HepG2 (cell line): ENCODE data around the gene CDC123. TPM values are rescaled to one million over a fixed set of nuclear protein-coding genes. Genes with fewer than 3 reads are reported as not detected.
A peak's percentile ranks its signal among the peaks of the same experiment; 100 is the strongest.

ENCODE experiments used
- ATAC-seq: fragments of 200-7000 bp; cut with Tn5 transposase; 3 replicates; pipeline ENCODE4 v1.9.1; 2020; ENCODE audit warnings: mild to moderate bottlenecking, moderate library complexity
- BruUV-seq: library from RNA; stranded (reverse); fragments of 400-500 nt; replicated peaks from 2 replicates; lab custom pipeline; 2021; lab: Mats Ljungman, UMichigan
- CTCF ChIA-PET: fragments of 300-600 bp; formaldehyde crosslinking; extraction: SDS; loops from one replicate; lab custom pipeline; 2021; ENCODE audit warnings: low total read pairs, inconsistent platforms, low intra/inter-chr PET ratio; lab: Yijun Ruan, JAX
- POLR2A ChIA-PET: fragments of 350-600 bp; sonication (Branson Sonifier 250); formaldehyde crosslinking; loops from one replicate; lab custom pipeline; 2020; ENCODE audit warnings: antibody characterized with exemption, inconsistent platforms; lab: Yijun Ruan, JAX
- DNase-seq: peaks from one replicate; pipeline ENCODE4 v3.0.0-alpha.2; 2015; ENCODE audit warnings: low spot score
- FAIRE-seq: peaks from 3 replicates; lab custom pipeline; 2011; peaks lifted over from hg19 to GRCh38; lab: Jason Lieb, UNC
- H2AFZ ChIP-seq: one replicate; pipeline ENCODE4 v1.6.1; 2011; ENCODE audit warnings: low read length, inconsistent platforms
- H3K27ac ChIP-seq: fragments of 300-600 bp; 3 replicates; pipeline ENCODE4 v1.8.0; 2011; ENCODE audit warnings: mixed run types, mild to moderate bottlenecking, mixed read lengths, low read length, inconsistent platforms; ENCODE audit not compliant: insufficient read depth; ENCODE audit errors: extremely low read length
- H3K27me3 ChIP-seq, 2 experiments: fragments of 200-600 bp in 1 of 2; 2 replicates in 1 of 2; 3 replicates in 1 of 2; pipeline versions ENCODE4 v1.6.0 to v1.8.0; 2011; ENCODE audit warnings: low read length in 2 of 2, mild to moderate bottlenecking in 2 of 2, moderate library complexity in 2 of 2, inconsistent platforms in 1 of 2; ENCODE audit not compliant: insufficient read depth in 2 of 2, control insufficient read depth in 1 of 2
- H3K36me3 ChIP-seq, 2 experiments: fragments of 200-600 bp in 1 of 2; replicated peaks in 1 of 2; 2 replicates in 1 of 2; 3 replicates in 1 of 2; pipeline versions ENCODE4 v1.5.1 to v1.8.0; 2011; ENCODE audit warnings: low read length in 2 of 2, inconsistent platforms in 1 of 2; ENCODE audit not compliant: insufficient read depth in 2 of 2, control insufficient read depth in 1 of 2
- H3K4me1 ChIP-seq: 2 replicates; pipeline ENCODE4 v1.5.1; 2012; ENCODE audit warnings: low read length, inconsistent platforms; ENCODE audit not compliant: insufficient read depth
- H3K4me2 ChIP-seq: 2 replicates; pipeline ENCODE4 v1.6.0; 2011; ENCODE audit warnings: low read depth, low read length, inconsistent platforms
- H3K4me3 ChIP-seq, 3 experiments: fragments of 200-600 bp in 1 of 3; sonication (generic), shearing (Covaris generic) in 1 of 3; replicated peaks in 1 of 3; 2 replicates each; pipeline ENCODE4 v1.5.1; 2011 to 2016; ENCODE audit warnings: low read length in 3 of 3, inconsistent platforms in 2 of 3, low read depth in 2 of 3, mild to moderate bottlenecking in 2 of 3, control low read depth in 1 of 3, mixed read lengths in 1 of 3; ENCODE audit not compliant: insufficient read depth in 1 of 3
- H3K79me2 ChIP-seq: one replicate; pipeline ENCODE4 v1.6.1; 2011; ENCODE audit warnings: low read length, inconsistent platforms; ENCODE audit not compliant: insufficient read depth
- H3K9ac ChIP-seq: 2 replicates; pipeline ENCODE4 v1.6.0; 2011; ENCODE audit warnings: mild to moderate bottlenecking, low read depth, low read length, inconsistent platforms; ENCODE audit not compliant: insufficient read depth
- H3K9me3 ChIP-seq: 2 replicates; pipeline ENCODE4 v1.5.1; 2012; ENCODE audit warnings: mild to moderate bottlenecking, low read length
- H4K20me1 ChIP-seq: 2 replicates; pipeline ENCODE4 v1.6.0; 2011; ENCODE audit warnings: inconsistent platforms, mild to moderate bottlenecking, low read length, moderate library complexity; ENCODE audit not compliant: insufficient read depth
- CC2D1A ChIP-seq: sonication (generic); formaldehyde crosslinking; IDR thresholded peaks from 2 replicates; pipeline ENCODE4 v1.8.1; 2023; ENCODE audit warnings: mild to moderate bottlenecking, missing genetic modification reagents
- CEBPB ChIP-seq: IDR thresholded peaks from 2 replicates; pipeline ENCODE4 v1.6.1; 2011; ENCODE audit warnings: low read depth, low read length, improper control_type of control experiment, borderline replicate concordance
- CHCHD3 ChIP-seq: sonication (generic); formaldehyde crosslinking; IDR thresholded peaks from 2 replicates; pipeline ENCODE4 v1.8.0; 2022; ENCODE audit warnings: mild to moderate bottlenecking, missing genetic modification reagents, moderate library complexity
- MAZ ChIP-seq, 2 experiments: sonication (generic) in 1 of 2; formaldehyde crosslinking in 1 of 2; IDR thresholded peaks; 2 replicates each; pipeline versions ENCODE4 v1.5.0 to v1.6.1; 2012 to 2020; ENCODE audit warnings: low read depth in 2 of 2, mild to moderate bottlenecking in 2 of 2, borderline replicate concordance in 1 of 2, improper control_type of control experiment in 1 of 2, low read length in 1 of 2, missing genetic modification reagents in 1 of 2, moderate library complexity in 1 of 2
- NFE2L2 ChIP-seq: fragments of 150-350 bp; IDR thresholded peaks from 2 replicates; pipeline ENCODE4 v1.6.1; 2014; ENCODE audit warnings: low read length
- PHB2 ChIP-seq: fragments of 450-650 bp; IDR thresholded peaks from 2 replicates; pipeline ENCODE4 v1.6.1; 2018; ENCODE audit not compliant: partially characterized antibody
- POGZ ChIP-seq: sonication (generic); formaldehyde crosslinking; IDR thresholded peaks from 2 replicates; pipeline ENCODE4 v1.4.0; 2020; ENCODE audit warnings: mild to moderate bottlenecking, missing genetic modification reagents
- SOX13 ChIP-seq, 3 experiments: fragments of 450-650 bp in 1 of 3; sonication (generic) in 1 of 3; formaldehyde crosslinking in 1 of 3; IDR thresholded peaks in 2 of 3; conservative IDR thresholded peaks in 1 of 3; 2 replicates each; pipeline versions ENCODE4 v1.5.0 to v1.6.1; 2016 to 2020; ENCODE audit warnings: antibody characterized with exemption in 1 of 3, mild to moderate bottlenecking in 1 of 3, missing compliant biosample characterization in 1 of 3, missing genetic modification reagents in 1 of 3, moderate library complexity in 1 of 3
- TGIF2 ChIP-seq: IDR thresholded peaks from 2 replicates; pipeline ENCODE4 v1.6.1; 2016; ENCODE audit warnings: control low read depth, missing compliant biosample characterization
- ZFYVE20 ChIP-seq: sonication (generic); formaldehyde crosslinking; IDR thresholded peaks from 2 replicates; pipeline ENCODE4 v1.8.0; 2023; ENCODE audit warnings: low read depth, mild to moderate bottlenecking, moderate library complexity, missing genetic modification reagents, borderline replicate concordance
- ZNF3 ChIP-seq: IDR thresholded peaks from 2 replicates; pipeline ENCODE4 v1.7.0; 2017; ENCODE audit warnings: inconsistent platforms
- ZNF543 ChIP-seq: sonication (generic); formaldehyde crosslinking; IDR thresholded peaks from 2 replicates; pipeline ENCODE4 v1.4.0; 2020; ENCODE audit warnings: mild to moderate bottlenecking, missing genetic modification reagents
- ZSCAN29 ChIP-seq: sonication (generic); formaldehyde crosslinking; conservative IDR thresholded peaks from 2 replicates; pipeline ENCODE4 v1.4.0; 2020; ENCODE audit warnings: mild to moderate bottlenecking, missing genetic modification reagents
- WGBS: methylation state at CpG from one replicate; pipeline ENCODE4 v1.1.6; 2017; ENCODE audit warnings: low lambda C conversion rate; 5-methylcytosine and 5-hydroxymethylcytosine counted together
- in situ Hi-C: cut with HindIII; loops from 2 replicates; pipeline ENCODE4 v1.10.0; 2017; ENCODE audit warnings: low pct_unique_long_range_greater_than_20kb; ENCODE audit not compliant: extremely low pct_ligation_motif_present
- intact Hi-C: fragments of 100-400 bp; cut with micrococcal nuclease; formaldehyde crosslinking; loops from one replicate; pipeline ENCODE4 v1.10.0; 2022; ENCODE audit not compliant: unreplicated experiment
- polyA plus RNA-seq, 8 experiments: library from polyadenylated mRNA; depleted of rRNA in 3 of 8; stranded (reverse) in 7 of 8; unstranded in 1 of 8; fragments of >200 nt; fragmentation: Illumina TruSeq in 4 of 8; extraction: Trizol in 4 of 8; gene quantifications; 2 replicates each; pipeline versions ENCODE4 v1.2.1 to v1.2.3, GENCODE V29; 2011 to 2016; ENCODE audit warnings: low read depth in 4 of 8, missing spikeins in 1 of 8, mixed read lengths in 1 of 8; ENCODE audit not compliant: insufficient read depth in 1 of 8
- total RNA-seq, 5 experiments: library from RNA; depleted of rRNA; stranded (reverse); fragments of >200 nt; fragmentation: Illumina TruSeq; extraction: Trizol; gene quantifications; 2 replicates each; pipeline ENCODE4 v1.2.3, GENCODE V29; 2016; ENCODE audit warnings: low read depth in 1 of 5
- TF ChIP-seq, protein P1 (sequence below): sonication (generic); formaldehyde crosslinking; IDR thresholded peaks from 2 replicates; pipeline ENCODE4 v1.9.0; 2022; ENCODE audit warnings: low read depth, missing genetic modification reagents
- TF ChIP-seq, protein P2 (sequence below): sonication (generic); formaldehyde crosslinking; IDR thresholded peaks from 2 replicates; pipeline ENCODE4 v1.4.0; 2020; ENCODE audit warnings: missing genetic modification reagents
- TF ChIP-seq, protein P3 (sequence below): sonication (generic); formaldehyde crosslinking; IDR thresholded peaks from 2 replicates; pipeline ENCODE4 v1.4.0; 2020; ENCODE audit warnings: missing genetic modification reagents, borderline replicate concordance
- TF ChIP-seq, protein P4 (sequence below): IDR thresholded peaks from 2 replicates; pipeline ENCODE4 v1.6.1; 2018; ENCODE audit warnings: missing genetic modification reagents

Gene CDC123
- total and polyA plus RNA-seq, 2 of the 13 experiments (the other 11 are each of a cell fraction or from before 2014, with no cell fraction given), result 63.3 to 153 TPM

- Histone ChIP-seq H3K4me2 (peak overlapping the region; percentile 60), H3K27me3 (no peaks in the 10 kb centered on the region; a peak in 1 of 5 replicates), H3K27ac (peak overlapping the region; percentile 31), H3K9me3 (no peaks in the 10 kb centered on the region), H3K36me3 (peaks cover 0 to 4% of the 10 kb centered on the region in 2 experiments; a peak in 1 of 5 replicates), H3K4me1 (peaks cover 44% of the 10 kb centered on the region), H2AFZ (no peak overlapping the region), H3K79me2 (peaks cover 62% of the 10 kb centered on the region), H4K20me1 (no peaks in the 10 kb centered on the region), H3K9ac (no peak overlapping the region), H3K4me3 (no peak overlapping the region)
- ATAC-seq, result 0 out of 3 replicates have a peak, but pooled peaks have one; percentile 5
- DNase-seq, result peak; percentile 31
- ChIA-PET CTCF (interaction anchor here (0.5 kb wide), 1 partner anchor 23 kb away, joined by 3 read pairs; no protein-coding TSS in a partner anchor), POLR2A (no interaction called here)
- intact Hi-C loops (no loop called here), in situ Hi-C loops (no loop called here)
- FAIRE-seq, result peak; percentile 23
- WGBS, result 4% methylated on average over 3 of the region's 3 CpGs
- no TSS peak for BruUV-seq
- no peak for TF ChIP-seq NFE2L2
- TF ChIP-seq ZFYVE20 (CRISPR knock-in tag), result no peak
- TF ChIP-seq, protein P1, sequence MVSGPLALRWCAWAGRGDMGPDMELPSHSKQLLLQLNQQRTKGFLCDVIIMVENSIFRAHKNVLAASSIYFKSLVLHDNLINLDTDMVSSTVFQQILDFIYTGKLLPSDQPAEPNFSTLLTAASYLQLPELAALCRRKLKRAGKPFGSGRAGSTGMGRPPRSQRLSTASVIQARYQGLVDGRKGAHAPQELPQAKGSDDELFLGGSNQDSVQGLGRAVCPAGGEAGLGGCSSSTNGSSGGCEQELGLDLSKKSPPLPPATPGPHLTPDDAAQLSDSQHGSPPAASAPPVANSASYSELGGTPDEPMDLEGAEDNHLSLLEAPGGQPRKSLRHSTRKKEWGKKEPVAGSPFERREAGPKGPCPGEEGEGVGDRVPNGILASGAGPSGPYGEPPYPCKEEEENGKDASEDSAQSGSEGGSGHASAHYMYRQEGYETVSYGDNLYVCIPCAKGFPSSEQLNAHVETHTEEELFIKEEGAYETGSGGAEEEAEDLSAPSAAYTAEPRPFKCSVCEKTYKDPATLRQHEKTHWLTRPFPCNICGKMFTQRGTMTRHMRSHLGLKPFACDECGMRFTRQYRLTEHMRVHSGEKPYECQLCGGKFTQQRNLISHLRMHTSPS, result peak; percentile 62; the same call in 1 of the 2 replicates
- TF ChIP-seq ZNF3 (CRISPR knock-in tag), result no peak
- no peak for TF ChIP-seq SOX13 (IDR thresholded peaks at IDR 0.05)
- TF ChIP-seq SOX13 (CRISPR knock-in tag; conservative IDR thresholded peaks at IDR 0.05 in 1 of 2, IDR thresholded peaks at IDR 0.05 in 1 of 2), result no peak
- TF ChIP-seq POGZ (CRISPR knock-in tag), result no peak
- no peak for TF ChIP-seq CHCHD3 (CRISPR knock-in tag)
- no peak for TF ChIP-seq PHB2
- TF ChIP-seq MAZ (IDR thresholded peaks at IDR 0.05; ENCODE audit: borderline replicate concordance, low read depth, low read length), result no peak
- no peak for TF ChIP-seq MAZ (CRISPR knock-in tag; IDR thresholded peaks at IDR 0.05; ENCODE audit: low read depth)
- TF ChIP-seq, protein P2, sequence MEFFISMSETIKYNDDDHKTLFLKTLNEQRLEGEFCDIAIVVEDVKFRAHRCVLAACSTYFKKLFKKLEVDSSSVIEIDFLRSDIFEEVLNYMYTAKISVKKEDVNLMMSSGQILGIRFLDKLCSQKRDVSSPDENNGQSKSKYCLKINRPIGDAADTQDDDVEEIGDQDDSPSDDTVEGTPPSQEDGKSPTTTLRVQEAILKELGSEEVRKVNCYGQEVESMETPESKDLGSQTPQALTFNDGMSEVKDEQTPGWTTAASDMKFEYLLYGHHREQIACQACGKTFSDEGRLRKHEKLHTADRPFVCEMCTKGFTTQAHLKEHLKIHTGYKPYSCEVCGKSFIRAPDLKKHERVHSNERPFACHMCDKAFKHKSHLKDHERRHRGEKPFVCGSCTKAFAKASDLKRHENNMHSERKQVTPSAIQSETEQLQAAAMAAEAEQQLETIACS (CRISPR knock-in tag), result no peak
- TF ChIP-seq, protein P3, sequence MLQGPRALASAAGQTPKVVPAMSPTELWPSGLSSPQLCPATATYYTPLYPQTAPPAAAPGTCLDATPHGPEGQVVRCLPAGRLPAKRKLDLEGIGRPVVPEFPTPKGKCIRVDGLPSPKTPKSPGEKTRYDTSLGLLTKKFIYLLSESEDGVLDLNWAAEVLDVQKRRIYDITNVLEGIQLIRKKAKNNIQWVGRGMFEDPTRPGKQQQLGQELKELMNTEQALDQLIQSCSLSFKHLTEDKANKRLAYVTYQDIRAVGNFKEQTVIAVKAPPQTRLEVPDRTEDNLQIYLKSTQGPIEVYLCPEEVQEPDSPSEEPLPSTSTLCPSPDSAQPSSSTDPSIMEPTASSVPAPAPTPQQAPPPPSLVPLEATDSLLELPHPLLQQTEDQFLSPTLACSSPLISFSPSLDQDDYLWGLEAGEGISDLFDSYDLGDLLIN (CRISPR knock-in tag), result no peak
- peak; percentile 69; the same call in 1 of the 2 replicates for TF ChIP-seq CEBPB
- TF ChIP-seq, protein P4, sequence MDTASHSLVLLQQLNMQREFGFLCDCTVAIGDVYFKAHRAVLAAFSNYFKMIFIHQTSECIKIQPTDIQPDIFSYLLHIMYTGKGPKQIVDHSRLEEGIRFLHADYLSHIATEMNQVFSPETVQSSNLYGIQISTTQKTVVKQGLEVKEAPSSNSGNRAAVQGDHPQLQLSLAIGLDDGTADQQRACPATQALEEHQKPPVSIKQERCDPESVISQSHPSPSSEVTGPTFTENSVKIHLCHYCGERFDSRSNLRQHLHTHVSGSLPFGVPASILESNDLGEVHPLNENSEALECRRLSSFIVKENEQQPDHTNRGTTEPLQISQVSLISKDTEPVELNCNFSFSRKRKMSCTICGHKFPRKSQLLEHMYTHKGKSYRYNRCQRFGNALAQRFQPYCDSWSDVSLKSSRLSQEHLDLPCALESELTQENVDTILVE (CRISPR knock-in tag), result no peak
- TF ChIP-seq CC2D1A, result no peak
- TF ChIP-seq ZSCAN29 (CRISPR knock-in tag), result no peak
- TF ChIP-seq TGIF2 (CRISPR knock-in tag), result no peak
- TF ChIP-seq ZNF543 (CRISPR knock-in tag), result no peak
Observed at GRCh38 chr10:12191715-12192114, 4.3 kb upstream of the CDC123 start.
